ENCODE data around the gene MRFAP1.
"Not testable (repeated sequence)": the region's sequence is repeated elsewhere in the genome, so short reads cannot be mapped to it uniquely, and the experiment has no call there.

The MRFAP1 gene

DNA sequence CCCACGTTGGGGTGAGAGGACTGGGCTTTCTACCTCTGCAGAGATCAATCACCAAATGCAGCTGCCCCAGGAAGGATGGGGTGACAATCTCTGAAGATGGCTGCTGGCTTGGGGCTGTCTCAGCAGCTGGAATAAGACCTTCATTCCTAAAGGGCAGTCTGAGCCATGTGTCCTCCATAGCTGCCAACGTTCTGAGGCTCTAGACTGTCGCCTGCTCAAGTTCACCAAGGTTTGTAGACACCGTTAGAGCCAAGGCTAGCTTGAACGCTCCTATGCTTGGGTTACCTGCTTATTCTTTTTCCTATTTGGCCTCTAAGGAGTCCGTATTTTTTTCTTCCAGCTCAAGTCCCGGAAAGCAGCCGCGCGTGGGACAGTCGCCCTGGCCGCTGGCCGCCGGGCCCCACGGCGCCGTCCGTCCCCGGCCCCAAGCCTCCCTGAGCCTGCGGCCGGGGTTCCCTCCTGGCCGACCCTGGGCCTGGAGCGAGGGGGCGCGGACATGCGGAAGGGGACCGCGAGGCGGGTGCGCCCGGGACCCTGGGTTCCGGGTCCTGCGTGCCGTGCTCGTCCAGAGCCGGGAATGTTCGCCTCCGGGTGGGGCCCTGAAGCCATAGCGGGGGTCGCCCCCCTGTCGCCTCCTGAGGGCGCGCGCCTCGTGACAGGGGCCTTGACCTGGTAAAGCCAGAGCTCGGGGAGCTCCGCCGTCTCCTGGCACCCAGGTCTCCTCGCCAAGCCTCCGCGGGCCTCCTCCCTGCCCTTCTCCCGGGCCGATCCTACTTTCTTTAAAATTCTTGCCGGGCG, 23.3 kb downstream of the MRFAP1 start:
- DNase-seq (ENCODE audit: low read depth in 1 of 2, low spot score in 1 of 2): no peak

DNA sequence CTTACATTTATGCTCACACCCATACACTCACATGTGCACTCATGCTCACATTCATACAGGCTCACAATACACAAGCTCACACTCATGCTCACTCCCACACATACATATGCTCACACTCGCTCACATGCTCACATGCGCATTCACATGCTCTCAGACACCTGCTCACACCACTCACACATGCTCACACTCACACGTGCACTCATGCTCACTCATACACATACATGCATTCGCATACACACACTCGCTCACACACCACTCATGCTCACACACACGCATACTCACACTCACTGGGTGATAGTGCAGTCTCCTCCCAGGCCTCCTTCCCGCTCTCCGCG, 24.8 kb downstream of the MRFAP1 start:
- no peak for DNase-seq (ENCODE audit: low read depth in 1 of 2, low spot score in 1 of 2)

DNA sequence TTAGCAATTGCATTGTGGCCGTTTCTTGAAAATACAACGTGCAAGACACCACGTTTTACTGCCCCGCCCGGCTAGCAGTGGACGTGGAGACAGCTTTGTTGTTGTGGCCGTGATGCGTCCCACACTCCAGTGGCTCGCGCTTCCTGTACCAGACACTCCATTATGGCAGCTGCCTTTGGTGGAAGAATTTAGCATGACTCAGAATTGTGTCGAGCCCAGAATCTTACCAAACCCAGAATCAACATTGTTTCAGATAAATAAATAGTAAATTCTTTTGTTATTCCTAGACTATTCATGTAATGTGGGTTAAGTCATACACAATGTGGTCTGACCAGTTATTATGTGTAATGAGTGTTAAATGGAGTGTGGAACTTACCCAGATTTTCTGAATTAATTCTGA, 27.9 kb downstream of the MRFAP1 start:
- no peak for DNase-seq (ENCODE audit: low read depth in 1 of 2, low spot score in 1 of 2)

GRCh38 chr4:6671648-6672047, 31.2 kb downstream of the MRFAP1 start:
- DNase-seq (ENCODE audit: low read depth in 1 of 2, low spot score in 1 of 2): no peak

- DNase-seq (ENCODE audit: low read depth in 1 of 2, low spot score in 1 of 2): no peak
Measured at GRCh38 chr4:6672131-6672530, 31.6 kb downstream of the MRFAP1 start.

DNA sequence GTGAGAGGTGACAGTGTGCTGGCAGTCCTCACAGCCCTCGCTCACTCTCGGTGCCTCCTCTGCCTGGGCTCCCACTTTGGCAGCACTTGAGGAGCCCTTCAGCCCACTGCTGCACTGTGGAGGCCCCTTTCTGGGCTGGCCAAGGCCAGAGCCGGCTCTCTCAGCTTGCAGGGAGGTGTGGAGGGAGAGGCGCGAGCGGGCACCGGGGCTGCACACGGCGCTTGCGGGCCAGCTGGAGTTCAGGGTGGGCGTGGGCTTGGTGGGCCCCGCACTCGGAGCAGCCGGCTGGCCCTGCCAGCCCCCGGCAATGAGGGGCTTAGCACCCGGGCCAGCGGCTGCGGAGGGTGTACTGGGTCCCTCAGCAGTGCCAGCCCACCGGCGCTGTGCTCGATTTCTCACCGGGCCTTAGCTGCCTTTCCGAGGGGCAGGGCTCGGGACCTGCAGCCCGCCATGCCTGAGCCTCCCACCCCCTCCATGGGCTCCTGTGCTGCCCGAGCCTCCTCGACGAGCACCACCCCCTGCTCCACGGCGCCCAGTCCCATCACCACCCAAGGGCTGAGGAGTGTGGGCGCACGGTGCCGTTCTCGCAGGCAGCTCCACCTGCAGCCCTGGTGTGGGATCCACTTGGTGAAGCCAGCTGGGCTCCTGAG, 32.2 kb downstream of the MRFAP1 start:
- not testable (repeated sequence) for DNase-seq (ENCODE audit: low read depth in 1 of 2, low spot score in 1 of 2)

GRCh38 chr4:6673191-6673659, 32.7 kb downstream of the MRFAP1 start:
- peak in 1 of 2 donors; percentile 17 for DNase-seq (ENCODE audit: low read depth in 1 of 2, low spot score in 1 of 2)

GRCh38 chr4:6673660-6674499, 33.4 kb downstream of the MRFAP1 start:
- DNase-seq (ENCODE audit: low read depth in 1 of 2, low spot score in 1 of 2): peak; percentile 83 to 93

DNA sequence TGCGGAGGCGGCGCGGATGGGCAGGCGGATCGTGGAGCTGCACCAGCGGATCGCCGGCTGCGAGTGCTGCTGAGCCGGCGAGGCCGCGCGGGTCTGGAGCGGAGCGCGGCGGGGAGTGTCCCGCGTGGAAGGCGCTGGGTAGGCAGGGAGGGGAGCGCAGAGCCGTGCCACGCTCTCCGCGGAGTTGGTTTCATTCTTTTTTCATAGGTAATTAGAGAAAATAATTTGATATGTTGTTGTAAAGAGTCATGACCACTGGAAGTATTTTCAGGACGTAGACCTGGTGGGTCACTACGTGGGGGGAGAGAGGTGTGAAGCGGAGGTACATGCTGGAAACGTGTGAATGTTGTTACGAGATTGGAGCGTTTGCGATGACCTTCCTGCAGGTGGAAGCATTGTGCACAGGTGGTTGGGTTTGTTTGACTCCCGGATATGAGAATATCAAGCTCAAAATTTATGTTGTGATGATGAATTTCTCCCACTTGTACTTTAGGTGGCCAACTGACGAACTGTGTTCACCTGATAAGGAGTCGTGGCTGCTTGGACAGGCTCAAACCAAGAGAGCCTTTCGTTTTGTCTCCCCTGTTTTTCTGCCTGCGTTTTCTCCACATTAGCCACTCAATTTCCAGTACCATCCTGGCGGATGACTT, 34.1 kb downstream of the MRFAP1 start:
- DNase-seq (ENCODE audit: low read depth in 1 of 2, low spot score in 1 of 2): peak; percentile 32 to 50

DNA sequence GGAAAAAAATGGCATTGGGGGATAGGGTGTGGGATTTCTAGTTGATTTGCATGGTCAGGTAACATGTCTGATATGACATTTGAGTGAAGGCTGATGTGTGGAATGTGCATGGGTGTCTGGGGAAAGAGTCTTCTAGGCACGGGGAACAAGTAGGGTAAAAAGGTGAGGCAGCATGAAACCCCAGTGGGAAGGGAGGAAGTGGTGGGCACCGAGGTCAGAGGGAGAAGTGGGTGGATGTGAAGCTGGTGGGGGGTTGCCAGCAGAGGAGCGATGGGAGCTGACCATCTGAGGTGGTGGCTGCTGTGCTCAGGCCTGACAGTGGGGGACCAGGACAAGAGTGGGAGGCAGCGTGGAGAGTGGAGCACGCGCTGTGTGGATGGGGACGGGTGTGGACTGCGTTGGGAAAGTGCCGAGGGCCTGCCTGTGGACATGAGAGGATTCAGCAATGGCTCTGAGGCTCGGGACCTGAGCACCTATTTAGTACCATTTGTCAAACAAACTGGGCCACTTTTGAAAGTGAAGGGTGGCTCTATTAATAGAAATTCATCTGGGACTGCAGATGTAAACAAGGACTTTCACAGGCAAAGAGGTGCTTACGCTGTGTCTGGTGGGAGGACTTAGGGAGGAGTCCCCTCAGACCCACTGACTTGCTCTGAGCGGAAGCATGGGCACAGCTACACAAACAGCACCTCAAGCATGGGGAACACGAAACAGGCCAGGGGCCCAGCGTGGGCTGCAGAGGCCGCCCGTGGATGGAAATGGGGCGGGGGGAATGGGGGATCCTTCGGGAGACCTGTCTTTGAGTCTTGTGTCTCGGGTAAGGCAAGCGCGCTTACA, 36.5 kb downstream of the MRFAP1 start:
- no peak for DNase-seq (ENCODE audit: low read depth in 1 of 2, low spot score in 1 of 2)

DNA sequence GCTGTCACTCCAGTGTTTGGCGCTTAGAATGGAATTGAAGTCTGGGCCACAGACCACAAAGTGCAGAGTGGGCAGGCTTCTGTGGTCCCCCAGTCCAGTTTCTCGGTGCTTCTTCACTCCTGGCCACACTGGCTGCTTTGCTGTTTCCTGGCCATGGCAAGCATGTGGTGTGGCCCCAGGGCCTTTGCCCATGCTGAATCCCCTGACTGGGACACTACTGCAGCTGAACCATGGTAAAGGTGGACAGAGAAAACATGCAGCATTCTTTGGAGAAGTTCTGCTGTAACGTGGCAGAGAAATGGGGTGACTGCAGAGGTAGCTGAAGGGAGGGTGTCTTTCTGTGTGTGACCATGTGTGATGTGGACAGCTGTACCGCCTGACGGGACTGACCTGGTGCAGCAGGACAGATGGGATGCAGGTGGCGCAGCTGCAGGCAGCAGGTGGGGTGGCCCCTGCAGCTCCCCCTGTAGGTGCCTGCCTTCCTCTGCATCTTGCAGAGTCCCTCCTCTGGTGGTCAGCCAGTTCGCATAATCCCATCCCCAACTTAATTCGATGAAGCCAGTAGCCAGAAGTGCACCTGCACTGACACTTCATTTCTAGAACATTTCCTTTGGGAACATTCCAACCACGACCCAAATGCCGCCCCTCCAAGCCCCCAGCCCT, 40.0 kb downstream of the MRFAP1 start:
- DNase-seq (ENCODE audit: low read depth in 1 of 2, low spot score in 1 of 2): no peak

DNA sequence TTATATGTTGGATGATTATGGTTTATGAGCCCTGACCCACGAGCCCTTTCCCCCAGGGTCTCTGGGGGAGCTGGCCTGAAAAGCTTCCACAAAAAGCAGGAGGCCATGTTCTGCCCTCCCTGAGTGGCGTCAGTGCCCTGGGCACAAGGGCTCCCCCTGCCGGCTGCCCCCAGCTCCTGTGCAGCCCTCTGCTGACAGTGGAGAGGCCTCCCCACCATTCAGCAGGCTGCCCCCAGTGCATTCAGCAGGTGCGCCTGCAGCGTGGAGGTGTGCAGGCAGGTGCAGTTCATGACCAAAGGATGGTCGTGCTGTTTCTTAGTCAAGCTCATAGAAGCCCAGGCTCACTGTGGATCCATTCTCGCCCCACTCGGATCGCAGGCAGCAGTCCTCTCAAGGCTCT, 40.7 kb downstream of the MRFAP1 start:
- no peak for DNase-seq (ENCODE audit: low read depth in 1 of 2, low spot score in 1 of 2)

DNA sequence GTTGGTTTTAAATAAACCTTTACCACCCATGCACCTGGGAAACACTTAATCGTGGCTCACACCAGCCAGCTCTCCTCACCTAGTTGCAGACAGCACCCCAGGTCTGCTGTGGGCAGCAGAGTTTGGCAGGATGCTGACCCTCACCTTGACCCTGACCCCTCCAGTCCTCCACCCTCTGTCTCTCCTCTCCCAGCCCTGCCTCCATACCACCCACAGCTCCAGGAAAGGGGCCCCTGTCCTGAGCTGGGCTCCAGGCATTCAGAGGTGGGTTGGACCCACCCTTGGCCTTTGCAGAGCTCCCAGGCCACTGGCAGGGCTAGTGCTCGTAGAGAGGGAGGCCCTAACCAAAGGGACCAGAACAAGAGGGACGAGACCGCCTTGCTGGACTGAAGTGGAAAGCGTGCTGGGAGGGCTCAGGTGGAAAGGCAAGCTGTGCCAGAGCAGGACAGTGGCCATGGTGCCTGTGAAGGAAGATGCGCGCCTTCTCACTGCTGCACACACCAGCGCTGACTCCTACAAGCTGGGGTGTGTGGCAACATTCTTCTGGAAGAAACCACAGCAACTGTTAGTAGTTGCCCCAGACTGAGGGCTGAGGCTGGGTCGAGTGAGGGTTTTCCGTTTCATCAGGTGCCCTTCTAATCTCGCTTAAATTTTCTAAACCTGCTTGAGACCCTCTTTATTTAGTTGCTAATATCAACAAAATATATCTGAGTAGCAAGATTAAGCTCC, 42.5 kb downstream of the MRFAP1 start:
- no peak for DNase-seq (ENCODE audit: low read depth in 1 of 2, low spot score in 1 of 2)

GRCh38 chr4:6684656-6685055, 44.2 kb downstream of the MRFAP1 start:
- no peak for DNase-seq (ENCODE audit: low read depth in 1 of 2, low spot score in 1 of 2)

- no peak for DNase-seq (ENCODE audit: low read depth in 1 of 2, low spot score in 1 of 2)
Measured at GRCh38 chr4:6686104-6686787, 45.8 kb downstream of the MRFAP1 start.

DNA sequence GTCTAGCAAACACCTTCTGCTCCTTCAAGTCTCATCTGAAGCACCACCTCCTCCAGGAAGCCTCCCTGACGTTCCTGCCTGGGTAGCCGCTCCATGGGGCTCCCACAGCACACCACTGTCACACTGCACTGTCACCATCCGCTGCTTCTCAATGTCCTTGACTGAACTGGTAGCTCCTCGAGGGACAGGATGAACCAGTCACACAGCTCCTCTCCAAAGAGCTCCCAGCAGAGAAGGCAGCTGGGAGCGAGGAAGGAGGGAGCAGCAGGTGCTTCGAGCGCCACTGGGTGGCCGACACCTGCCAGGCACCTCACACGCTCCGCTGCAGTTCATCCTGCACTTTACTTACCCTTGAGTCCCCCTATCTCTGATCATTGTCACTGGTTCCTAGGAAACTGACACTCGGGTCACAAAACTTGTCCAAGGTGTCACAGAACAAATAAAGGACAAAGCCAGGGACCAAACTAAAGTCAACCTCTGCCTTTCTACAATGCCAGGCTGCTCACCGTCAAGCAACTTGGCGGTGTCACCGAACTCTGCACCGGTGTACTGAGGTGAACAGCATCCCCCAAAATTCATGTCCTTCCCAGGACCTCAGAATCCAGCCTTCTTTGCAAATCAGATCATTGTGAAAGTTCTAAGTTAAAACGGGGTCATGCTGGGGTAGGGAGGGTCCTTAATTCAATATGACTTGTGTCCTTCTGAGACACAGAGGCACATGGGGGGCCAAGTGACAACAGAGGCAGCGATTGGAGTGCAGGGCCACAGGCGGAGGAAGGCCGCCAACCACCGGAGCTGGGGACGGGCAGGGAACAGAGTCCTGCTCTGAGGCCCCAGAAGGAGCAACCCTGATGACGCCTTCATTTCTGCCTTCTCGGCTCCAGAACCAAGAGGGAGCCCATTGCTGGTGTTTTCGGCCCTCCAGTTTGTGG, 47.7 kb downstream of the MRFAP1 start:
- no peak for DNase-seq (ENCODE audit: low read depth in 1 of 2, low spot score in 1 of 2)

DNA sequence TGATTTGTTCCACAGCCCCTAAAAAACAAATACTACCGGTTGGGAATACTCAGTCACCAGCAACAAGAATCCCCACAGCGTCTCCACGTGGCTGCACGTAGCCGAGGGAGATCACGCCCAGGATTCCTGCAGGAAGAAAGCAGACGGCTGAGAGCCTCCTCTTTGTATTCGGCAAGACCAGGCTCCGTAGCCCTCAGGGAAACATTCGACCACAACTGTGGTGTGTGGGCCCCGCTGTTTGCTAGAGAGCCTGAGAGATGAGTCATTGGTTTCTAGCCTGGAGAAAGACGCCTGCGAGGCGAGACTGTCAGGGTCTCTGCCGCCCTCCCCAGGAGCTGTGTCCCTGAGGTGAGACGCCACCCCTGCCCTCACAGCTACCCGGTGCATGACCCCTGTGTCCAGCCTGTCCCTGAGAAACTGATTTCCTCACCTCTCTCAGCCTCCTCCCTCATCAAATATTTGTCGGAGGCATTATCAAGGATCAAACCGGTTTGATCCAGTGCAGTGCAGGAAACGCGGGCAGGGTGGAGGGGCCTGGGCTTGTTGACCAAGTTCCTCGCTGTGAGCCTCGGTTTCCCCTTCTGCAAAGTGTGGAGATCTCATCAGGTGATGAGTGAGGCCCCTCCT, 48.5 kb downstream of the MRFAP1 start:
- peak; percentile 45 to 68 for DNase-seq (ENCODE audit: low read depth in 1 of 2, low spot score in 1 of 2)

Data from activated CD4-positive, alpha-beta T cell treated with anti-CD3 and anti-CD28 coated beads, Interleukin-2, amount 50 U/mL, for 24 hours (primary cell).